IPS DF 6.9 (cell line): Measurements from ENCODE around the gene ICOSLG.
"Not testable (repeated sequence)": the region's sequence is repeated elsewhere in the genome, so short reads cannot be mapped to it uniquely, and the experiment has no call there.

Source experiments
- DNase-seq: peaks from one replicate; pipeline ENCODE4 v3.0.0-alpha.2; 2013; ENCODE audit warnings: low read depth, low spot score
- H3K27ac ChIP-seq: one replicate; pipeline ENCODE4 v1.5.1; 2013; ENCODE audit warnings: low read length, control low read depth
- H3K27me3 ChIP-seq: 2 replicates; pipeline ENCODE4 v1.6.1; 2013; ENCODE audit warnings: mild to moderate bottlenecking, low read length; ENCODE audit not compliant: control insufficient read depth, insufficient read depth
- H3K36me3 ChIP-seq: 2 replicates; pipeline ENCODE4 v1.6.1; 2013; ENCODE audit warnings: low read length; ENCODE audit not compliant: control insufficient read depth, insufficient read depth
- H3K4me1 ChIP-seq: 2 replicates; pipeline ENCODE4 v1.6.1; 2013; ENCODE audit warnings: low read length; ENCODE audit not compliant: control insufficient read depth, insufficient read depth
- H3K4me3 ChIP-seq: 2 replicates; pipeline ENCODE4 v1.5.1; 2013; ENCODE audit warnings: mild to moderate bottlenecking, low read length
- H3K9me3 ChIP-seq: 2 replicates; pipeline ENCODE4 v1.6.1; 2013; ENCODE audit warnings: low read length, inconsistent platforms; ENCODE audit not compliant: control insufficient read depth, insufficient read depth
- WGBS: extraction: QIAGEN DNeasy Blood & Tissue Kit; methylation state at CpG from one replicate; pipeline ENCODE4 v1.1.7; 2013; ENCODE audit warnings: mixed read lengths, missing lambda C conversion rate; ENCODE audit not compliant: insufficient read length, insufficient coverage; 5-methylcytosine and 5-hydroxymethylcytosine counted together

ICOSLG gene

GRCh38 chr21:44176127-44176526 is 64.6 kb downstream of the ICOSLG start:
- not testable (repeated sequence) for H3K4me1 ChIP-seq, H3K9me3 ChIP-seq, H3K27me3 ChIP-seq, H3K4me3 ChIP-seq, DNase-seq, H3K36me3 ChIP-seq, H3K27ac ChIP-seq
- WGBS = no CpG with 5 or more reads among the region's 14 CpGs

DNA sequence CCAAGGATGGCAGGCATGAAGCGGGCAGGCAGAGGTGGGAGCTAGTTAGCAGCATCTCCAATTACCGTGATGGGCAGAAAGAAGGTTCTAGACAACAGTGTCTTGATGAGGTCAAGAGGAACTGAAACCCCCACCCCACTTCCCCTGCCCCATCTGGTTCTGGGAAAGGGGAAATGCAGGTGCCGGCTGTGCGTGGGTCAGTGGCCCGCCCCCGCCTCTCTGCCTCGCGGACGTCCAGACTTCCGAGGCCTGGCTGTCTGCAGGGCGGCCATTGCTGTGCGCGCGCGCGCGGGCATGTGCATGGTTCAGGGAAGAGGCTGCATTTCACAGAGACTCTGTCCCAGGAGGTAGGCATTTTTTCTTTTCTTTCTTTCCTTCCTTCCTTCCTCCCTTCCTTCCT is 65.6 kb downstream of the ICOSLG start:
- not testable (repeated sequence) for H3K9me3 ChIP-seq, H3K4me1 ChIP-seq, DNase-seq, H3K36me3 ChIP-seq, H3K27ac ChIP-seq, H3K4me3 ChIP-seq, H3K27me3 ChIP-seq
- no CpG with 5 or more reads among the region's 17 CpGs for WGBS
